ENCODE data around the gene PRPF31. TPM values are rescaled to one million over a fixed set of nuclear protein-coding genes. Genes with fewer than 3 reads are reported as not detected.

The PRPF31 gene
- total and polyA plus RNA-seq, 8 donors = 14.4 to 47.1 (median 21.0) TPM

DNA sequence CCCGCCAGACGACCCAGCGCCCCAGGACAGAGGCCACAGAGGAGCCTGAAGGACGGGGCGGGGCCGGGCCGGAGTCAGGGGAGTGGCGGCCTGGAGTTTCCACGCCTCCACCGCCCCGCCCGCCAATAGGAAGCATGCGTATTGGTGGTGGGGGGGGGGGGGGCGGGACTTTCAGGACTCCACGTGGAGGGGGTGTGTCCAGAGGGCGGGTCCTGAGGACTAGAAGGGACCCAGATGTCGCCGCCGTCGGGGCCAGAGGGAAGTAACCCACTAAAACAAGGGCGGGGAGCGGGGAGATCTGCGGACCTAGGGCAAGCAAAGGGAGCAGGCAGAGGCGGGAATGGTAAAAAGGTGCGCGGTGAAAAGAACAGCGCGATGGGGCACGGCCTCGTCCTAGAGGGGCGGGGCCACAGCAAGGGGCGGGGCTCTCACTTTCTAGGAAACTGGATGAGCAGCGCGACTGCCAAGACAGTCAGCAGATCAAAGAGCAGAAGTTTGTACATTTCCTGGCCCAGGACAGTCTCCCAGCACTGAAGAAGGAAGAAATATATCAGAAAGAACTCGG lies 46.8 kb downstream of the PRPF31 start:
- Histone ChIP-seq H3K4me3 (peak overlapping the region in 2 of 4 donors; percentile 20 to 32), H3K36me3 (peaks cover 0 to 5% (median 0%) of the 10 kb centered on the region in 3 donors), H3K27me3 (no peaks in the 10 kb centered on the region), H3K9me3 (no peaks in the 10 kb centered on the region), H3K27ac (peak overlapping the region in 1 of 4 donors; percentile 4), H3K4me1 (peaks cover 9 to 23% (median 14%) of the 10 kb centered on the region in 3 donors)
- TF ChIP-seq, protein P1, sequence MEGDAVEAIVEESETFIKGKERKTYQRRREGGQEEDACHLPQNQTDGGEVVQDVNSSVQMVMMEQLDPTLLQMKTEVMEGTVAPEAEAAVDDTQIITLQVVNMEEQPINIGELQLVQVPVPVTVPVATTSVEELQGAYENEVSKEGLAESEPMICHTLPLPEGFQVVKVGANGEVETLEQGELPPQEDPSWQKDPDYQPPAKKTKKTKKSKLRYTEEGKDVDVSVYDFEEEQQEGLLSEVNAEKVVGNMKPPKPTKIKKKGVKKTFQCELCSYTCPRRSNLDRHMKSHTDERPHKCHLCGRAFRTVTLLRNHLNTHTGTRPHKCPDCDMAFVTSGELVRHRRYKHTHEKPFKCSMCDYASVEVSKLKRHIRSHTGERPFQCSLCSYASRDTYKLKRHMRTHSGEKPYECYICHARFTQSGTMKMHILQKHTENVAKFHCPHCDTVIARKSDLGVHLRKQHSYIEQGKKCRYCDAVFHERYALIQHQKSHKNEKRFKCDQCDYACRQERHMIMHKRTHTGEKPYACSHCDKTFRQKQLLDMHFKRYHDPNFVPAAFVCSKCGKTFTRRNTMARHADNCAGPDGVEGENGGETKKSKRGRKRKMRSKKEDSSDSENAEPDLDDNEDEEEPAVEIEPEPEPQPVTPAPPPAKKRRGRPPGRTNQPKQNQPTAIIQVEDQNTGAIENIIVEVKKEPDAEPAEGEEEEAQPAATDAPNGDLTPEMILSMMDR (IDR thresholded peaks at IDR 0.05) = no peak
- WGBS, 2 donors = 1% methylated on average over 28 to 34 of the region's 35 CpGs
- DNase-seq (peak; percentile 80 to 93 (median 88)), FAIRE-seq (no peak), ATAC-seq (peak; percentile 46 to 66 (median 66))
- intact Hi-C loops (cut with DNase I) = no loop called here

DNA sequence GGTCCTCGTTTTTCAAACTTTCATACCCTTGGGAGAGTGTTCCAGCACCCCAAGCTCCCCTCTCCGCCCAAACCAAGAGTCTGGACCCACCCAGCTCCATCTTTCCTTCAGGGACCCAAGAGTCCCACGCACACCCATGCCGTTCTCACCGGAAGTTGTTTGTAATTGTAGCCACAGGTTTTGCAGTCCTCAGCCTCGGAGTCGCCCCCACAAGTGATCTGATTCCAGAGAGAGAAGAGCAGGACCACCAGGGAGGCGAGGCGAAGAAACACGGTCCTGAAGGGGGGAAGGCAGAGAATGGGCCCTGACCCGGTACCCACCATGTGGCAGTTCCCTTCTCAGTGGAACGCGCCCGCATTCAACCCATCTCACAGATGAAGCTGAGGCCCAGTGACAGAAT lies 47.3 kb downstream of the PRPF31 start:
- ATAC-seq (no peak), DNase-seq (no peak), FAIRE-seq (no peak)
- Histone ChIP-seq H3K9me3 (no peaks in the 10 kb centered on the region), H3K4me1 (peaks cover 9 to 23% (median 14%) of the 10 kb centered on the region in 3 donors), H3K4me3 (peak overlapping the region in 1 of 4 donors; percentile 32), H3K36me3 (peaks cover 0 to 1% (median 0%) of the 10 kb centered on the region in 3 donors), H3K27ac (peak overlapping the region in 1 of 4 donors; percentile 4), H3K27me3 (no peaks in the 10 kb centered on the region)
- TF ChIP-seq, protein P1 (IDR thresholded peaks at IDR 0.05) = no peak
- intact Hi-C loops (cut with DNase I) = no loop called here
- WGBS, 2 donors = 50 to 73% methylated on average over 14 of the region's 14 CpGs

DNA sequence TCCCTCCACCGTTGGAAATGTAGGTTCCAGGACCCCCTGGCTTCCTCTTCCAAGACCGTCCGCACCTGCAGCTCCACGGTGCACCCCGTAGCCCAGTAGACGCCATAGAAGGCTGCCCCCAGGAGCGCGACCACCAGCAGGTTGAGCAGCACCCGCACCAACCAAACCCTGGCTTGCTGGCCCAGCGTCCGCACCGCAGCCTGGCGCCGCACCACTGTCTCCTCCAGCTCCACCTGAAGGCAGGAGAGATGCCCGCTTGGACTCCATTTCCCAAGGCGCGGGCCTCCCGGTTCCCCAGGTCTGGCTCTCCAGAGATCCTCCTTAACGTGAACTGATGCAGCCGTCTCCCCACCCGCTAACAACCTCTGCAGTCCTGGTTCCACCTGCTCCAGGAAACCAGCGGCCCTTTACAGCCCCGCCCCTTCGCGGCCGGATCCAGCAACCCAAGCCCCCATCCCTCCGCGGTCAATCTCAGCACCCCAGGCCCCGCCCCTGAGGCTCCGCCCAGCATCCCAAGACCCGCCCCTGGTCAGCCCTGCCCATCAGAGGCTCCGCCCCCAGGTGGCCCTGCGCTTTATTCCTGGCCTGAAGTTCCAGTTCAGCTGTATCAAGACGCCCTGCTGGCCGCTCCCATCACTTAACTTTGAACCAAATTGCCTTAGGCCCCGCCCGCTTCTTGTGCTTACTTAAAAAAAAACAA lies 49.0 kb downstream of the PRPF31 start:
- intact Hi-C loops (cut with DNase I) = no loop called here
- H3K4me3 ChIP-seq = no peak overlapping the region

DNA sequence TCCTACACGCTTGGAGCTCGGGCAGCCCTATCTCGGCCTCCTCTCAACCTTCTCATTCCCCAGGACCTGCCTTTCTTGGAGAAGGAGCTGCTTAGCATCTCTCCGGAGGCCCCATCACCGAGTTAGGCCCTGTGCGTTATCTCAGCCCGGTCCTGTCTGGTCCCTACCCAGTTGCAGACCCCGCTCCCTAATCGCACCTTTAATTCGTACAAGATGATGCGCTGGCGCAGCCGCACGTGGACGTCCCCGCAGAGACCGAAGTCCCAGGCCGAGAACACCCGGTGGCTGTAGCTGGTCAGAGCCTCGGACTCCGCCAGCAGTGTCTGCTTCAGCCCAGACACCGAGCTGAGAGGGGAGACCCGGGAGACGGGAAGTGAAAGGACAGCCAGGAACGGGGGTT lies 49.7 kb downstream of the PRPF31 start:
- Histone ChIP-seq H3K27ac (no peak overlapping the region), H3K9me3 (no peaks in the 10 kb centered on the region), H3K36me3 (no peaks in the 10 kb centered on the region), H3K27me3 (no peaks in the 10 kb centered on the region), H3K4me3 (no peak overlapping the region), H3K4me1 (peaks cover 9 to 19% (median 9%) of the 10 kb centered on the region in 3 donors)
- DNase-seq = no peak
- TF ChIP-seq, protein P1 (IDR thresholded peaks at IDR 0.05) = no peak
- WGBS, 2 donors = 91 to 93% methylated on average over 25 of the region's 25 CpGs
- no peak for ATAC-seq
- no peak for FAIRE-seq
- intact Hi-C loops (cut with DNase I) = no loop called here

More for the DNA sequence above, 49.0 kb downstream of the PRPF31 start:
- Histone ChIP-seq H3K4me1 (peaks cover 9 to 19% (median 10%) of the 10 kb centered on the region in 3 donors), H3K36me3 (no peaks in the 10 kb centered on the region), H3K27ac (no peak overlapping the region), H3K9me3 (no peaks in the 10 kb centered on the region), H3K27me3 (no peaks in the 10 kb centered on the region)
- DNase-seq (peak in 5 of 6 donors; percentile 77 to 86 (median 79)), FAIRE-seq (no peak), ATAC-seq (peak in 3 of 4 donors; percentile 3 to 35 (median 5))
- WGBS, 2 donors = 18 to 26% methylated on average over 37 of the region's 37 CpGs
- TF ChIP-seq, protein P1 (IDR thresholded peaks at IDR 0.05) = no peak
